Trophoblast cell (in vitro differentiated cells and primary cell): Measurements from ENCODE around the gene MROH8.
"Not testable (repeated sequence)": the region's sequence is repeated elsewhere in the genome, so short reads cannot be mapped to it uniquely, and the experiment has no call there.

ENCODE experiments used
- DNase-seq, 2 donors: peaks; one replicate each; pipeline ENCODE4 v3.0.0-alpha.2; 2016
- H2AFZ ChIP-seq: 2 replicates; pipeline ENCODE4 v1.6.1; 2013; ENCODE audit warnings: low read length, moderate library complexity, mild to moderate bottlenecking; ENCODE audit not compliant: insufficient read depth, poor library complexity
- H2AK5ac ChIP-seq: 2 replicates; pipeline ENCODE4 v1.6.1; 2013; ENCODE audit warnings: mild to moderate bottlenecking, low read length
- H2BK120ac ChIP-seq: 2 replicates; pipeline ENCODE4 v1.6.1; 2013; ENCODE audit warnings: low read length, mild to moderate bottlenecking, moderate library complexity; ENCODE audit not compliant: insufficient read depth, poor library complexity
- H2BK12ac ChIP-seq: 2 replicates; pipeline ENCODE4 v1.6.1; 2013; ENCODE audit warnings: mild to moderate bottlenecking, low read length, moderate library complexity
- H2BK5ac ChIP-seq: 2 replicates; pipeline ENCODE4 v1.6.1; 2013; ENCODE audit warnings: low read length, low read depth, moderate library complexity, mild to moderate bottlenecking; ENCODE audit not compliant: poor library complexity
- H3K14ac ChIP-seq: 2 replicates; pipeline ENCODE4 v1.6.1; 2013; ENCODE audit warnings: mild to moderate bottlenecking, low read length
- H3K18ac ChIP-seq: 2 replicates; pipeline ENCODE4 v1.6.1; 2013; ENCODE audit warnings: mild to moderate bottlenecking, low read length
- H3K23ac ChIP-seq: 2 replicates; pipeline ENCODE4 v1.6.1; 2013; ENCODE audit warnings: low read length
- H3K27ac ChIP-seq: 2 replicates; pipeline ENCODE4 v1.5.1; 2013; ENCODE audit warnings: low read depth, mild to moderate bottlenecking, inconsistent platforms, low read length, moderate library complexity
- H3K27me3 ChIP-seq: 2 replicates; pipeline ENCODE4 v1.6.1; 2013; ENCODE audit warnings: inconsistent platforms, mild to moderate bottlenecking, low read length, moderate library complexity; ENCODE audit not compliant: insufficient read depth
- H3K36me3 ChIP-seq, 2 experiments: 1 replicate in 1 of 2; 2 replicates in 1 of 2; pipeline ENCODE4 v1.6.1; 2013; ENCODE audit warnings: low read length in 2 of 2, mild to moderate bottlenecking in 2 of 2, moderate library complexity in 1 of 2; ENCODE audit not compliant: insufficient read depth in 2 of 2, control insufficient read depth in 1 of 2
- H3K4ac ChIP-seq: 2 replicates; pipeline ENCODE4 v1.6.1; 2013; ENCODE audit warnings: low read depth, mild to moderate bottlenecking, low read length, moderate library complexity
- H3K4me1 ChIP-seq, 2 experiments: 1 replicate in 1 of 2; 2 replicates in 1 of 2; pipeline ENCODE4 v1.6.1; 2013; ENCODE audit warnings: low read length in 2 of 2, mild to moderate bottlenecking in 2 of 2, moderate library complexity in 1 of 2; ENCODE audit not compliant: insufficient read depth in 2 of 2, control insufficient read depth in 1 of 2
- H3K4me2 ChIP-seq: 2 replicates; pipeline ENCODE4 v1.6.1; 2013; ENCODE audit warnings: inconsistent platforms, mild to moderate bottlenecking, low read length, moderate library complexity
- H3K4me3 ChIP-seq: 2 replicates; pipeline ENCODE4 v1.5.1; 2013; ENCODE audit warnings: mild to moderate bottlenecking, low read depth, low read length, inconsistent platforms
- H3K79me1 ChIP-seq: one replicate; pipeline ENCODE4 v1.6.1; 2013; ENCODE audit warnings: low read length
- H3K79me2 ChIP-seq: 2 replicates; pipeline ENCODE4 v1.6.1; 2013; ENCODE audit warnings: low read length, mild to moderate bottlenecking; ENCODE audit not compliant: control insufficient read depth, insufficient read depth, poor library complexity
- H3K9ac ChIP-seq: 2 replicates; pipeline ENCODE4 v1.6.1; 2013; ENCODE audit warnings: mild to moderate bottlenecking, low read length
- H3K9me3 ChIP-seq: 2 replicates; pipeline ENCODE4 v1.6.1; 2013; ENCODE audit warnings: low read depth, mild to moderate bottlenecking, control low read depth, inconsistent platforms, low read length; ENCODE audit not compliant: insufficient read depth
- H4K12ac ChIP-seq: 2 replicates; pipeline ENCODE4 v1.6.1; 2013; ENCODE audit warnings: low read depth, mild to moderate bottlenecking, low read length, moderate library complexity
- H4K8ac ChIP-seq: 2 replicates; pipeline ENCODE4 v1.6.1; 2013; ENCODE audit warnings: low read depth, mild to moderate bottlenecking, low read length, moderate library complexity
- H4K91ac ChIP-seq: one replicate; pipeline ENCODE4 v1.6.1; 2013; ENCODE audit warnings: low read depth, mild to moderate bottlenecking, low read length, moderate library complexity
- whole genome bisulfite sequencing: extraction: QIAGEN DNeasy Blood & Tissue Kit; methylation state at CpG from one replicate; pipeline ENCODE4 v1.1.7; 2013; ENCODE audit warnings: missing lambda C conversion rate; ENCODE audit not compliant: insufficient read length, insufficient coverage; ENCODE audit errors: extremely low coverage; 5-methylcytosine and 5-hydroxymethylcytosine counted together

Gene MROH8

GRCh38 chr20:37154684-37155298, 24.6 kb downstream of the MROH8 start:
- Histone ChIP-seq H2BK120ac (no peak overlapping the region), H3K27ac (no peak overlapping the region), H2BK5ac (no peak overlapping the region), H3K9ac (no peak overlapping the region), H4K12ac (no peak overlapping the region), H3K4me1 (no peaks in the 10 kb centered on the region), H3K79me1 (no peaks in the 10 kb centered on the region), H3K9me3 (no peaks in the 10 kb centered on the region), H3K36me3 (no peaks in the 10 kb centered on the region), H2AFZ (no peak overlapping the region), H3K23ac (no peak overlapping the region), H3K4ac (no peak overlapping the region), H3K14ac (no peak overlapping the region), H3K4me2 (no peak overlapping the region), H3K79me2 (no peaks in the 10 kb centered on the region), H4K8ac (no peak overlapping the region), H4K91ac (no peak overlapping the region), H3K4me3 (no peak overlapping the region), H3K27me3 (no peaks in the 10 kb centered on the region), H2AK5ac (no peak overlapping the region), H3K18ac (no peak overlapping the region), H2BK12ac (no peak overlapping the region)
- DNase-seq, result no peak
- no CpG with 5 or more reads among the region's 6 CpGs for WGBS

GRCh38 chr20:37152284-37152683, 27.1 kb downstream of the MROH8 start:
- Histone ChIP-seq H3K79me2 (no peaks in the 10 kb centered on the region), H4K91ac (no peak overlapping the region), H2BK12ac (no peak overlapping the region), H3K79me1 (no peaks in the 10 kb centered on the region), H3K23ac (no peak overlapping the region), H3K27me3 (no peaks in the 10 kb centered on the region), H3K4me2 (no peak overlapping the region), H3K4me1 (no peaks in the 10 kb centered on the region), H4K8ac (no peak overlapping the region), H3K14ac (no peak overlapping the region), H2BK120ac (no peak overlapping the region), H3K9me3 (no peaks in the 10 kb centered on the region), H3K4me3 (no peak overlapping the region), H2AFZ (no peak overlapping the region), H3K27ac (no peak overlapping the region), H4K12ac (no peak overlapping the region), H3K36me3 (no peaks in the 10 kb centered on the region), H3K18ac (no peak overlapping the region), H2AK5ac (no peak overlapping the region), H3K4ac (no peak overlapping the region), H3K9ac (no peak overlapping the region), H2BK5ac (no peak overlapping the region)
- 100% methylated on average over 2 of the region's 7 CpGs for WGBS
- no peak for DNase-seq

GRCh38 chr20:37151529-37151928, 27.8 kb downstream of the MROH8 start:
- no peaks in the 10 kb centered on the region for H3K79me2 ChIP-seq
- no peak overlapping the region for H3K4ac ChIP-seq
- no CpG with 5 or more reads among the region's 4 CpGs for WGBS

GRCh38 chr20:37150864-37151263, 28.5 kb downstream of the MROH8 start:
- not testable (repeated sequence) for H3K4me2 ChIP-seq, H3K18ac ChIP-seq, DNase-seq, H3K14ac ChIP-seq, H2AFZ ChIP-seq, H2BK120ac ChIP-seq, H3K4ac ChIP-seq, H3K27ac ChIP-seq, H3K27me3 ChIP-seq, H3K9me3 ChIP-seq, H4K8ac ChIP-seq, H3K36me3 ChIP-seq, H4K12ac ChIP-seq, H2BK12ac ChIP-seq, H2AK5ac ChIP-seq, H3K79me1 ChIP-seq, H4K91ac ChIP-seq, H2BK5ac ChIP-seq, H3K79me2 ChIP-seq, H3K4me1 ChIP-seq, H3K23ac ChIP-seq, H3K4me3 ChIP-seq, H3K9ac ChIP-seq
- WGBS, result no CpG with 5 or more reads among the region's 33 CpGs

More at GRCh38 chr20:37151529-37151928, 27.8 kb downstream of the MROH8 start:
- Histone ChIP-seq H3K23ac (no peak overlapping the region), H3K4me3 (no peak overlapping the region), H2AK5ac (no peak overlapping the region), H2BK120ac (no peak overlapping the region), H3K27ac (no peak overlapping the region), H4K91ac (no peak overlapping the region), H3K9me3 (no peaks in the 10 kb centered on the region), H2BK12ac (no peak overlapping the region), H3K18ac (no peak overlapping the region), H3K9ac (no peak overlapping the region), H4K8ac (no peak overlapping the region), H3K36me3 (no peaks in the 10 kb centered on the region), H2BK5ac (no peak overlapping the region), H3K4me1 (no peaks in the 10 kb centered on the region), H2AFZ (no peak overlapping the region), H3K4me2 (no peak overlapping the region), H3K79me1 (no peaks in the 10 kb centered on the region), H3K27me3 (no peaks in the 10 kb centered on the region), H4K12ac (no peak overlapping the region), H3K14ac (no peak overlapping the region)
- DNase-seq, result no peak
